CMK (cell line): ENCODE results near the gene EGLN3.

Experiments
- DNase-seq: peaks from one replicate; pipeline ENCODE4 v3.0.0-alpha.2; 2010; ENCODE audit warnings: low read depth

EGLN3 gene

GRCh38 chr14:33962016-33962415 is 11.1 kb upstream of the EGLN3 start:
- no peak for DNase-seq

- DNase-seq, result no peak
These were observed 8.8 kb upstream of the EGLN3 start for GRCh38 chr14:33959692-33960151.

GRCh38 chr14:33958605-33959226 is 7.8 kb upstream of the EGLN3 start:
- no peak for DNase-seq

GRCh38 chr14:33957993-33958392 is 7.1 kb upstream of the EGLN3 start:
- DNase-seq, result no peak

GRCh38 chr14:33957299-33957698 is 6.4 kb upstream of the EGLN3 start:
- no peak for DNase-seq

GRCh38 chr14:33956640-33957039 is 5.8 kb upstream of the EGLN3 start:
- no peak for DNase-seq

- DNase-seq, result no peak
These were observed 3.2 kb upstream of the EGLN3 start for GRCh38 chr14:33954016-33954598.

- DNase-seq, result no peak
These were observed 1.7 kb upstream of the EGLN3 start for GRCh38 chr14:33952541-33952940.

GRCh38 chr14:33951183-33951840 is 438 bp upstream of the EGLN3 start:
- no peak for DNase-seq

- DNase-seq, result no peak
These were observed 1.4 kb downstream of the EGLN3 start for GRCh38 chr14:33949411-33949893.

GRCh38 chr14:33948869-33949408 is 1.9 kb downstream of the EGLN3 start:
- DNase-seq, result no peak

- DNase-seq, result no peak
These were observed 2.6 kb downstream of the EGLN3 start for GRCh38 chr14:33948145-33948868.

GRCh38 chr14:33946679-33947476 is 4.0 kb downstream of the EGLN3 start:
- DNase-seq, result no peak

- DNase-seq, result no peak
These were observed 5.4 kb downstream of the EGLN3 start for GRCh38 chr14:33945210-33946088.

GRCh38 chr14:33943096-33943883 is 7.6 kb downstream of the EGLN3 start:
- DNase-seq, result no peak

- DNase-seq, result no peak
These were observed 9.2 kb downstream of the EGLN3 start for GRCh38 chr14:33941718-33942117.

- no peak for DNase-seq
These were observed 10.3 kb downstream of the EGLN3 start for GRCh38 chr14:33940561-33941011.

GRCh38 chr14:33938131-33938949 is 12.5 kb downstream of the EGLN3 start:
- DNase-seq, result no peak

GRCh38 chr14:33936391-33936790 is 14.5 kb downstream of the EGLN3 start:
- DNase-seq, result no peak
